ENCODE data around the gene NFATC3. TPM values are rescaled to one million over a fixed set of nuclear protein-coding genes. Genes with fewer than 3 reads are reported as not detected.
A peak's percentile ranks its signal among the peaks of the same experiment; 100 is the strongest.
"Not testable (repeated sequence)": the region's sequence is repeated elsewhere in the genome, so short reads cannot be mapped to it uniquely, and the experiment has no call there.

NFATC3 gene
- total RNA-seq, 2 donors from 2014 or later, result 94.5 to 101 TPM

GRCh38 chr16:68126395-68126794, 41.2 kb downstream of the NFATC3 start:
- no peak for DNase-seq
- Mint-ChIP-seq H3K27me3 (no peaks in the 10 kb centered on the region), H3K27ac (peak overlapping the region; percentile 34), H3K4me3 (no peak overlapping the region), H3K36me3 (ENCODE audit: low read depth) (no peaks in the 10 kb centered on the region), H3K4me1 (peaks cover 29% of the 10 kb centered on the region)
- ATAC-seq, result no peak
- H3K9me3 ChIP-seq (ENCODE audit: control insufficient read depth, low read length, poor library complexity, severe bottlenecking), result no peaks in the 10 kb centered on the region

GRCh38 chr16:68128577-68129305, 43.6 kb downstream of the NFATC3 start:
- ATAC-seq, result no peak
- Mint-ChIP-seq H3K4me3 (no peak overlapping the region), H3K27me3 (no peaks in the 10 kb centered on the region), H3K36me3 (ENCODE audit: low read depth) (peaks cover 2% of the 10 kb centered on the region), H3K27ac (peak overlapping the region; percentile 93), H3K4me1 (peaks cover 35% of the 10 kb centered on the region)
- DNase-seq, result no peak
- no peaks in the 10 kb centered on the region for H3K9me3 ChIP-seq (ENCODE audit: control insufficient read depth, low read length, poor library complexity, severe bottlenecking)

DNA sequence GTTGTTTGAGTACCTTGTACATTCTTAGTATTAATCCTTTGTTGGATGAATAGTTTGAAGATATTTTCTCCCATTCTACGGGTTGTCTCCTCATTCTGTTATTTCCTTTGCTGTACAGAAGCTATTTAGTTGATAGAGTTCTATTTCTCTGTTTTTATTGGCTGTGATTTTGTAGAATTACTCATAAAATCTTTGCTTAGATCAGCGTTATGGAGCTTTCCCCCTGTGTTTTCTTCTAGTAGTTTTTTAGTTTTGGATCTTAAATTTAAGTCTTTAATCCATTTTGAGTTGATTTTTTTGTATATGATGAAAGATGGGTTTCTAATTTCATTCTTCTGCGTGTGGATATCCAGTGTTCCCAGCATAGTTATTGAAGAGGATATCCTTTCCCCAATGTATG, 45.4 kb downstream of the NFATC3 start:
- no peaks in the 10 kb centered on the region for H3K9me3 ChIP-seq (ENCODE audit: control insufficient read depth, low read length, poor library complexity, severe bottlenecking)
- peaks cover 38% of the 10 kb centered on the region for H3K4me1 Mint-ChIP-seq
- H3K4me3 Mint-ChIP-seq, result peak overlapping the region; percentile 25
- DNase-seq (no peak), ATAC-seq (no peak)
- H3K27ac Mint-ChIP-seq, result peak overlapping the region; percentile 93
- no peaks in the 10 kb centered on the region for H3K27me3 Mint-ChIP-seq
- H3K36me3 Mint-ChIP-seq (ENCODE audit: low read depth), result peaks cover 2% of the 10 kb centered on the region

DNA sequence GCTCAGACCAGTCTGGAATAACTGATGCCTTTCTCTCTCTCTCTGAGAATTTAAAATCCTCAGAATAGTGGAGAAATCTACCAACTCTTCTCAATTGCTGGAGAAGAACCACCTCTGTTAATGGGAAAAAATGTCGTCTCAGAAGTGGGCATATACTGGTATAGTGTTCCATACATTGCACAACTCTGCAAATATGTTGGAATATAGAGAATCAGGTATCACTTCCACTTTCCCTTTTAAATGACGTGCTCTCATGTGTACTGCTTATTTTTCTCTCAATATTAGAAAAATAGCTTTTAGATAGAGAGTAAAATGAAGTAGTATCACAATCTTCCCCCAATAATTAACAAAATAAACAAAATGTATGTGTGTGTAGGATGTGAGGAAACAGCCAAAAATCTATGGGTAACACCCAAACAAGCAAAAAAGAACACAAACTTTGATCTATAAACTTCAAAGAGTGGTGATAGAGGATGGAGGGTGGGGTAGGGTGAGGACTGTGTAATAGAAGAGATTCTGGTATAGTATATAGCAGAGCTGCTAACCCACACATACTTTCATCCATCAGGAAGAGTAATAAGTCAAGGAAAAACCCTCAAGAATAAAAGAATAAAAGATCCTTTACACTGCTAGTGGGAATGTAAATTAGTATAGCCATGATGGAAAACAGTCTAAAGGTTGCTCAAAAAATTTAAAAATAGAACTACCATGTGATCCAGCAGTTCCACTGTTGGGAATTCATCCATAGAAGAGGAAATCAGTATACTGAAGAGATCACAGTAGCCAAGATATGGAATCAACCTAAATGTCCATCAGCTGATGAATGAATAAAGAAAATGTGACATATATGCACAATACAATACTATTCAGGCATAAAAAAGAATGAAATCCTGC, 46.9 kb downstream of the NFATC3 start:
- H3K4me3 Mint-ChIP-seq, result peak overlapping the region; percentile 79
- DNase-seq, result no peak
- H3K27ac Mint-ChIP-seq, result peak overlapping the region; percentile 93
- peaks cover 38% of the 10 kb centered on the region for H3K4me1 Mint-ChIP-seq
- no peaks in the 10 kb centered on the region for H3K27me3 Mint-ChIP-seq
- H3K36me3 Mint-ChIP-seq (ENCODE audit: low read depth), result peaks cover 2% of the 10 kb centered on the region
- peak; percentile 96 for ATAC-seq
- no peaks in the 10 kb centered on the region for H3K9me3 ChIP-seq (ENCODE audit: control insufficient read depth, low read length, poor library complexity, severe bottlenecking)

GRCh38 chr16:68133000-68133399, 47.8 kb downstream of the NFATC3 start:
- H3K4me3 Mint-ChIP-seq; ATAC-seq; H3K9me3 ChIP-seq (ENCODE audit: control insufficient read depth, low read length, poor library complexity, severe bottlenecking); DNase-seq; H3K27me3 Mint-ChIP-seq; H3K36me3 Mint-ChIP-seq (ENCODE audit: low read depth): not testable (repeated sequence)
- Mint-ChIP-seq H3K4me1 (peaks cover 38% of the 10 kb centered on the region), H3K27ac (peak overlapping the region; percentile 93)

- H3K9me3 ChIP-seq (ENCODE audit: control insufficient read depth, low read length, poor library complexity, severe bottlenecking), result no peaks in the 10 kb centered on the region
- no peak for ATAC-seq
- peaks cover 40% of the 10 kb centered on the region for H3K4me1 Mint-ChIP-seq
- H3K36me3 Mint-ChIP-seq (ENCODE audit: low read depth), result peaks cover 2% of the 10 kb centered on the region
- H3K4me3 Mint-ChIP-seq, result no peak overlapping the region
- H3K27ac Mint-ChIP-seq, result peak overlapping the region; percentile 78
- no peak for DNase-seq
- no peaks in the 10 kb centered on the region for H3K27me3 Mint-ChIP-seq
These were observed 49.5 kb downstream of the NFATC3 start for GRCh38 chr16:68134644-68135043.

- Mint-ChIP-seq H3K27ac (no peak overlapping the region), H3K4me3 (no peak overlapping the region), H3K36me3 (ENCODE audit: low read depth) (peaks cover 6% of the 10 kb centered on the region), H3K27me3 (no peaks in the 10 kb centered on the region), H3K4me1 (peaks cover 33% of the 10 kb centered on the region)
- no peak for DNase-seq
- H3K9me3 ChIP-seq (ENCODE audit: control insufficient read depth, low read length, poor library complexity, severe bottlenecking), result no peaks in the 10 kb centered on the region
- no peak for ATAC-seq
These were observed 51.3 kb downstream of the NFATC3 start for GRCh38 chr16:68136515-68136914.

GRCh38 chr16:68144008-68144407, 58.8 kb downstream of the NFATC3 start:
- H3K4me1 Mint-ChIP-seq, result peaks cover 35% of the 10 kb centered on the region
- ATAC-seq (no peak), DNase-seq (no peak)
- H3K36me3 Mint-ChIP-seq (ENCODE audit: low read depth), result peaks cover 7% of the 10 kb centered on the region
- no peak overlapping the region for H3K27ac Mint-ChIP-seq
- no peak overlapping the region for H3K4me3 Mint-ChIP-seq
- H3K27me3 Mint-ChIP-seq, result no peaks in the 10 kb centered on the region
- no peaks in the 10 kb centered on the region for H3K9me3 ChIP-seq (ENCODE audit: control insufficient read depth, low read length, poor library complexity, severe bottlenecking)

DNA sequence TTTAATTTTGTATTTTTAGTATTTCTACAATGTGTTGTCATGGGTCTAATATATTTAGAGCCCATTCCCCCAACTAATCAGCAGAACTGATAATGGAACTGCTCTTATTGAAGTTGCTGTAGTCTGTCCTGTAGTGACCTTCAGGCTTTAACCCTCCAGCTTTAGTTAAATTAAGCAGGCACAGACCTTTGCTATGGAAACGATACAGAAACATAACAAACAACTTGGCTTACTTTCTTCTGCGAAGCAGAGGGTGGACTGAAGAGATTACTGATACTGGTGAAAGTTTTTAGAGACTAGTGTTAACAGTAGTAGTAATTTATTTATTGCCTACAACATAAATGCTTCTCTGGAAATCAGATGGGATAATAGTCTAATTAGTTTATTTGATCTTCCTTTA, 61.4 kb downstream of the NFATC3 start:
- DNase-seq (no peak), ATAC-seq (peak; percentile 68)
- Mint-ChIP-seq H3K4me1 (peaks cover 26% of the 10 kb centered on the region), H3K27ac (peak overlapping the region; percentile 2), H3K36me3 (ENCODE audit: low read depth) (peaks cover 3% of the 10 kb centered on the region), H3K27me3 (no peaks in the 10 kb centered on the region), H3K4me3 (no peak overlapping the region)
- no peaks in the 10 kb centered on the region for H3K9me3 ChIP-seq (ENCODE audit: control insufficient read depth, low read length, poor library complexity, severe bottlenecking)

DNA sequence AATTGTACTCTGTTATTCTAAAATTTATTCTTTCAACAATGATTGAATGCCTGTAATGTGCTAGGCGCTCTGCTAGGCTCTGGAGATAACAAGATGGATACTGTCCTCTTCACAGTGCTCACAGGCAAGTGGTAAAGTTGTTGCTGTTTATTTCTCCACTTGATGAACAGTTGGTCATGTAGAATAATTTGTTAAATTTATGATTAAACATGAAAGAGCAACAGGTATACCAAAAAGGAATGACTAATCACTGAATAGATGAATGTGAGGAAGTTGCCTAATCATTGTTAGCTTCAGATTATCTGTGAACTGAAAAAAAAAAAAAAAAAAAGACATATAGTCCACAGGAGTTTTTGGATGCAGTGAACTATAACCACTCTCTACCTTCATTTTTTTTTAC, 62.3 kb downstream of the NFATC3 start:
- no peaks in the 10 kb centered on the region for H3K9me3 ChIP-seq (ENCODE audit: control insufficient read depth, low read length, poor library complexity, severe bottlenecking)
- Mint-ChIP-seq H3K36me3 (ENCODE audit: low read depth) (peaks cover 3% of the 10 kb centered on the region), H3K27ac (peak overlapping the region; percentile 2), H3K4me3 (no peak overlapping the region), H3K27me3 (no peaks in the 10 kb centered on the region), H3K4me1 (peaks cover 20% of the 10 kb centered on the region)
- DNase-seq, result no peak
- ATAC-seq, result no peak

DNA sequence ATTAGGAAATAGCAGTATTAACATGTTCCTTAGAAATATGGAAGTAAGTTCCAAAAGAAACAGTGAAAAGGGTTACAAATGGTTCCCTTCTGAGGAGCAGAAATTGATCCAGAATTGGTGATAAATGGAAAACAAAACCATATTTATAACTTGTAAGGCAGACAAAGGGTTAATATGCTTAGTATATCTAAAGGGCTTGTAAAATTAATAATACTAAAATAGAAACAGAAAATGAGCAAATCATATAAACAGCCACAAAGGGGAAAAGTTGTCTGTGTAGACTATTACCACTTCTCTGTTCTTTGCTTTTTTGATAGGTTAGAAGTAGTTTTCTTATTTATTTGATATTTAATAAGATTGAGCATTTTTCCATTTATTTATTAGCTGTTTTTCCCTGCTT, 64.4 kb downstream of the NFATC3 start:
- DNase-seq, result no peak
- Mint-ChIP-seq H3K27me3 (no peaks in the 10 kb centered on the region), H3K36me3 (ENCODE audit: low read depth) (peaks cover 3% of the 10 kb centered on the region), H3K4me3 (no peak overlapping the region), H3K27ac (peak overlapping the region; percentile 39), H3K4me1 (peaks cover 23% of the 10 kb centered on the region)
- ATAC-seq, result no peak
- no peaks in the 10 kb centered on the region for H3K9me3 ChIP-seq (ENCODE audit: control insufficient read depth, low read length, poor library complexity, severe bottlenecking)

GRCh38 chr16:68155425-68155824, 70.3 kb downstream of the NFATC3 start:
- ATAC-seq (no peak), DNase-seq (no peak)
- Mint-ChIP-seq H3K4me1 (peaks cover 19% of the 10 kb centered on the region), H3K36me3 (ENCODE audit: low read depth) (no peaks in the 10 kb centered on the region), H3K27me3 (no peaks in the 10 kb centered on the region), H3K4me3 (no peak overlapping the region), H3K27ac (peak overlapping the region; percentile 67)
- H3K9me3 ChIP-seq (ENCODE audit: control insufficient read depth, low read length, poor library complexity, severe bottlenecking), result no peaks in the 10 kb centered on the region

- Mint-ChIP-seq H3K27me3 (no peaks in the 10 kb centered on the region), H3K4me3 (no peak overlapping the region), H3K36me3 (ENCODE audit: low read depth) (peaks cover 3% of the 10 kb centered on the region), H3K4me1 (peaks cover 2% of the 10 kb centered on the region), H3K27ac (no peak overlapping the region)
- ATAC-seq (no peak), DNase-seq (no peak)
- no peaks in the 10 kb centered on the region for H3K9me3 ChIP-seq (ENCODE audit: control insufficient read depth, low read length, poor library complexity, severe bottlenecking)
These were observed 77.2 kb downstream of the NFATC3 start for GRCh38 chr16:68162413-68162812.

Data from T-helper 17 cell (primary cell).